Activated CD4-positive, alpha-beta T cell treated with anti-CD3 and anti-CD28 coated beads, Interleukin-2, amount 10 ng/mL, durations not matched to agents 7 days and 5 days (primary cell): ENCODE results near the gene ZNF771. TPM values are rescaled to one million over a fixed set of nuclear protein-coding genes. Genes with fewer than 3 reads are reported as not detected.
"Not testable (repeated sequence)": the region's sequence is repeated elsewhere in the genome, so short reads cannot be mapped to it uniquely, and the experiment has no call there.

Experiments used
- CTCF ChIA-PET: fragments of 350-600 bp; sonication (Branson Sonifier 250); formaldehyde crosslinking; loops from one replicate; lab custom pipeline; 2021; ENCODE audit warnings: antibody characterized with exemption; lab: Charles Lee
- POLR2A ChIA-PET: fragments of 350-600 bp; sonication (Branson Sonifier 250); formaldehyde crosslinking; loops from one replicate; lab custom pipeline; 2021; ENCODE audit warnings: antibody characterized with exemption; lab: Charles Lee
- DNase-seq: peaks from one replicate; pipeline ENCODE4 v3.0.0-alpha.2; 2020
- H3K27ac Mint-ChIP-seq: one replicate; pipeline ENCODE4 v1.8.0; 2021; ENCODE audit warnings: mild to moderate bottlenecking, moderate library complexity, mixed read lengths
- H3K27me3 Mint-ChIP-seq: one replicate; pipeline ENCODE4 v1.8.0; 2021; ENCODE audit warnings: mixed read lengths
- H3K36me3 Mint-ChIP-seq: one replicate; pipeline ENCODE4 v1.8.0; 2021; ENCODE audit warnings: low read depth, mixed read lengths
- H3K4me1 Mint-ChIP-seq: one replicate; pipeline ENCODE4 v1.8.0; 2021; ENCODE audit warnings: mixed read lengths
- H3K4me3 Mint-ChIP-seq: one replicate; pipeline ENCODE4 v1.8.0; 2021; ENCODE audit warnings: mild to moderate bottlenecking, moderate library complexity, mixed read lengths
- H3K9me3 Mint-ChIP-seq: one replicate; pipeline ENCODE4 v1.8.0; 2021; ENCODE audit warnings: mixed read lengths
- total RNA-seq, 2 experiments: library from RNA; stranded (reverse); gene quantifications; one replicate each; pipeline ENCODE4 v1.2.3, GENCODE V29; 2021

ZNF771 gene
- total RNA-seq, 2 experiments from 2014 or later: 3.4 to 3.7 TPM

DNA sequence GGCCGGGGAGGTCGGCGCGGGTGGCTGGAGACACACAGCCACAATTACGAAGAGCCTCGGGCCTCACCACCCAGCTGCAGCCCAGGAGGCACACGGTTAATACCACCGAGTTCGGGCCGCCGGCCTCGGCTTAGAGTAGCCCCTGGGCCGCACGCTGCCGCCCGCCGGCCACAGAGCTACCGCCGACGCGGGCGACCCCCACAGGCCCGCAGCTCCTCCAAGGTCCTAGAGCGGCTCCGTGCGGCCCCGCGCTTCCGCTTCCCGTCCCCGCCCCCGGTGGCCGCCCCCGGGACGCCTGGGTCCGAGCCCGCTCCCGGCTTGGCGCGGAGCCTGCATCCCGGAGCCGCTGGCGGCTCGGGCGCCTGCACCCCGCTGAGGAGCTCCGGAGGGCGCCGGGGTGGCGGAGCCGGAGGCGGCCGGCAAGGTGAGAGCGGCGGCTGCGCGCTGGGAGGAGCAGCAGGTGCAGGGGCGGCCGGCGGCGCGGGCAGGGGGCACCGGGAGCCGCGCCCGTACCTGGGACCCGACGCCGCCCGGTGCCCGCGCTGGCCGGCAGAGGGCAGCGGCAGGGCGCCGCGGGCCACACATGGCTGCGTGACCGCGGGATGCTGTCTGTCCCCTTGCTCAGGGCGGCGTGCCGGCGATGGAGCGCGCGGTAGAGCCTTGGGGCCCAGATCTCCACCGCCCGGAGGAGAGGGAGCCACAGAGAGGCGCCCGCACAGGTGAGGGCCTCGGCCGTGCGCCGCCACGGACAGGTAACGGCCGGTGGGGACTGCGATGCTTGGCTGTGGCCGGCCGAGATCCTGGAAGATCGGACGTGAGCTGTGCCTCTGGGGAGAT, 12.0 kb upstream of the ZNF771 start, which contains the start of gene ZNF48:
ZNF48 (plus strand) TSS at position 266 of the 837 bp plus-strand sequence; CDS start at position 641, 375 bp downstream.
- Mint-ChIP-seq H3K27ac (peak within 1 kb of the TSS; percentile 87), H3K36me3 (peaks cover 22% of the 10 kb centered on the region), H3K27me3 (no peaks in the 10 kb centered on the region), H3K4me1 (peaks cover 38% of the 10 kb centered on the region), H3K4me3 (peak within 1 kb of the TSS; percentile 95), H3K9me3 (no peaks in the 10 kb centered on the region)
- ChIA-PET CTCF (interaction anchor here (0.6 to 2.6 kb wide), 13 partner anchors 9 to 299 kb away, joined by 3 to 24 read pairs (median 4); partner anchors contain the start of genes DCTPP1, MYL11, SEPTIN1 and TBC1D10B), POLR2A (interaction anchor here (0.7 to 1.5 kb wide), 2 partner anchors 13 to 40 kb away, joined by 3 to 9 read pairs; partner anchors contain the start of genes CD2BP2 and SEPTIN1)
- DNase-seq: peak; percentile 38

DNA sequence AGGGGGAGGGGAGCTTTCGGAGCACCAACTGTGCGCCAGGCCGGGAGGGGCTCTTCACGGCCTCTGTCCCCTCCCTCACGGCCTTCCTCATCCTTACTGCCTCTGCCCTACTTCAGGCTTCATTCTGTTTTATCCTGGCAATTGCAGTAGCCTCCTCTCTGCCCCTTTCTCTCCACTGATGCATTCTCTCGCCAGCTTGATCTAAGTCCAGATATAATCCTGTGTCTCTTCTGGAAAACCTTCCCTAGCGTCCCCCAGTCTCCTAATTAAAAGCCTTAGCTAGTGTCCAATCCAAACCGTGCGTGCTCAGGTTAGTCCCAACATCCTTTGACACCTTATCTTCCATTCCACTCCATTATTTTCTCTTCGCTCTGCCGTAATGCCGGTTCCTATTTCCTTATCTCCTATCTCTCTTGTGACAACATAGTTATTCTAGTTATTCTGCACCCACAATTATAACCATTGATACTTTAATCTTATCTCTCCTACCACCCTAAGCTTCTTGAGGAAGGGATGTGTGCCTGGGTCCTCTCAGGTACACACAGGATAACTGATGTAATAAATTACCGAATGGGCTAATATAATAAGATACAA, 11.3 kb upstream of the ZNF771 start:
- H3K27ac Mint-ChIP-seq: peak overlapping the region; percentile 87
- CTCF ChIA-PET: interaction anchor here (0.6 to 2.6 kb wide), 12 partner anchors 9 to 298 kb away, joined by 3 to 24 read pairs (median 4); partner anchors contain the start of genes DCTPP1, MYL11, SEPTIN1 and TBC1D10B
- DNase-seq: no peak
- H3K9me3 Mint-ChIP-seq: no peaks in the 10 kb centered on the region
- POLR2A ChIA-PET: interaction anchor here (1.5 kb wide), 1 partner anchor 14 kb away, joined by 9 read pairs; the partner anchor contains the start of gene SEPTIN1
- peak overlapping the region; percentile 95 for H3K4me3 Mint-ChIP-seq
- H3K36me3 Mint-ChIP-seq: peaks cover 22% of the 10 kb centered on the region
- no peaks in the 10 kb centered on the region for H3K27me3 Mint-ChIP-seq
- peaks cover 44% of the 10 kb centered on the region for H3K4me1 Mint-ChIP-seq

DNA sequence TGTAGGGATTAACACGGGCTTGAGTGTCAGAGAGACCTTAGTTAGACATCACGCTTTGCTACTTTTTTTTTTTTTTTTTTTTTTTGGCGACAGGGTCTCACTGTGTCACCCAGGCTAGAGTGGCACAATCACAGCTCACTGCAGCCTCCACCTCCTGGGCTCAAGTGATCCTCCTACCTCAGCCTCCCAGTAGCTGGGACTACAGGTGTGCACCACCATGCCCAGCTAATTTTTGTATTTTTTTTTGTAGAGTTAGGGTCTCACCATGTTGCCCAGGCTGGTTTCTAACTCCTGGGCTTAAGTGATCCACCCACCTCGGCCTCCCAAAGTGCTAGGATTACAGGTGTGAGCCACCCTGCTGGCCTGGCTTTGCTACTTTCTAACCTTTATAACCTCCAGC, 10.8 kb upstream of the ZNF771 start:
- H3K27me3 Mint-ChIP-seq, POLR2A ChIA-PET, H3K9me3 Mint-ChIP-seq, DNase-seq: not testable (repeated sequence)
- Mint-ChIP-seq H3K4me1 (peaks cover 50% of the 10 kb centered on the region), H3K27ac (peak overlapping the region; percentile 50), H3K36me3 (peaks cover 22% of the 10 kb centered on the region), H3K4me3 (peak overlapping the region; percentile 95)
- CTCF ChIA-PET: interaction anchor here (0.6 to 2.6 kb wide), 7 partner anchors 12 to 272 kb away, joined by 3 to 24 read pairs (median 5); partner anchors contain the start of genes MYL11, SEPTIN1, TBC1D10B and ZNF771

DNA sequence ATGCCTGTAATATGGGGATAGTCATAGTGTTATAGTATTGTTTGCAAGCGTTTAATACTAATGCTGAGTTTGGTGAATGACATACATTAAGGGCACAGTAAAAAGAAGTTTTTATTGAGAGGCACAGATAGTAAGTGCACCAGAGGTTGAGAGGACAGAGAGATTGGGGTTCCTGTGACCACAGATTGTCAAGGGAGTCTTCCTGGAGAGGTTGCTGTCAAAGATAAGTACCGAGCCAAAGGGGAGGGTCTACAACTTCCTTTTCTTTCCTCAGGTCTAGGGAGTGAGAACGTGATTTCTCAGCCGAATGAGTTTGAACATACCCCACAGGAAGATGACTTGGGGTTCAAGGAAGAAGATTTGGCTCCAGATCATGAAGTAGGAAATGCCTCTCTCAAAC, 10.3 kb upstream of the ZNF771 start:
- H3K4me1 Mint-ChIP-seq: peaks cover 51% of the 10 kb centered on the region
- H3K27me3 Mint-ChIP-seq: no peaks in the 10 kb centered on the region
- DNase-seq: no peak
- peak overlapping the region; percentile 95 for H3K4me3 Mint-ChIP-seq
- CTCF ChIA-PET: interaction anchor here (2.5 to 3.2 kb wide), 2 partner anchors 11 to 14 kb away, joined by 11 to 18 read pairs; partner anchors contain the start of genes SEPTIN1 and ZNF771
- peaks cover 22% of the 10 kb centered on the region for H3K36me3 Mint-ChIP-seq
- no peaks in the 10 kb centered on the region for H3K9me3 Mint-ChIP-seq
- POLR2A ChIA-PET: no interaction called here
- H3K27ac Mint-ChIP-seq: peak overlapping the region; percentile 50

- ChIA-PET CTCF (interaction anchor here (1.1 to 3.2 kb wide), 3 partner anchors 10 to 38 kb away, joined by 3 to 18 read pairs (median 11); partner anchors contain the start of genes SEPTIN1 and ZNF771), POLR2A (no interaction called here)
- Mint-ChIP-seq H3K4me1 (peaks cover 51% of the 10 kb centered on the region), H3K36me3 (peaks cover 22% of the 10 kb centered on the region), H3K27ac (no peak overlapping the region), H3K27me3 (no peaks in the 10 kb centered on the region), H3K9me3 (no peaks in the 10 kb centered on the region), H3K4me3 (no peak overlapping the region)
- no peak for DNase-seq
Observed at GRCh38 chr16:30397776-30398660, 9.4 kb upstream of the ZNF771 start.

GRCh38 chr16:30398661-30399434, 8.6 kb upstream of the ZNF771 start:
- Mint-ChIP-seq H3K9me3 (no peaks in the 10 kb centered on the region), H3K27me3 (peaks cover 1% of the 10 kb centered on the region)
- CTCF ChIA-PET: interaction anchor here (1.6 to 3.2 kb wide), 4 partner anchors 9 to 28 kb away, joined by 5 to 18 read pairs (median 8); partner anchors contain the start of genes SEPTIN1, TBC1D10B and ZNF771

DNA sequence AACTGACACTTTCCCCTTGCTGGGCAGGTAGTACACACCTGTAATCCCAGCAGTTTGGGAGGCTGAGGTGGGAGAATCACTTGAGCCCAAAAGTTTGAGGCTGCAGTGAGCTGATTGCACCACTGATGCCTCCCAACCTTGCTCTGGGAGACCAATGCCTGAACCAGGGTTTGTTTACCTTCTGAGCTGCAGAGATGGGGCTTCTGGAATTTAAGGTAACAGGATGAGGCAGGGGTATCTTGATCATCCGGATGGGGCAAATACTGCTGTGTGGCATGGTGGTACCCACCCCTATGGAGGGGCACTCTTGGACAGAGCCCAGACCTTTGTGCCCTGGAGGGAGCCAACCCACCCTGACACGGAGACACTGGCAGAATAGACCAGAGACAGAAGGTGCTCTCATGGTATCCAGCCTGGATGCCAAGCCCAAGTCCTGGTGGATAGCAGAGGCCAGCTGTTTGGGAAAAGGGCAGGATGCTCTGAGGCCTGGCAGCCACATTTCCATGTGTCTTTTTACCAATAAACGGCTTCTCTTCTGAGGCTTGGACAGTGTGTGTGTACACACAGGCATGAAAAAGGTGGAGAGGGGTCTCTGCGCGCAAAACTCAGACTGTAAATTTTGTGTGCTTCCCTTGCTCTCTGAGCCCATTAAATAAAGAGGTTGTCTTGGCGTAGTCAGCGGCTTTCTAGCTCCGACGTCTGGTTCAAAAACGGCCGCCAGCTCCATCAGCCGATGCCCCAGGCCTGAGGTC, 7.8 kb upstream of the ZNF771 start:
- Mint-ChIP-seq H3K27me3 (peaks cover 6% of the 10 kb centered on the region), H3K27ac (peak overlapping the region; percentile 82), H3K4me1 (peaks cover 45% of the 10 kb centered on the region), H3K9me3 (no peaks in the 10 kb centered on the region), H3K36me3 (peaks cover 22% of the 10 kb centered on the region), H3K4me3 (peak overlapping the region; percentile 78)
- no peak for DNase-seq
- POLR2A ChIA-PET: no interaction called here
- CTCF ChIA-PET: interaction anchor here (0.6 to 3.2 kb wide), 5 partner anchors 8 to 28 kb away, joined by 3 to 18 read pairs (median 6); partner anchors contain the start of genes SEPTIN1, TBC1D10B and ZNF771

More at GRCh38 chr16:30398661-30399434, 8.6 kb upstream of the ZNF771 start:
- DNase-seq: no peak
- Mint-ChIP-seq H3K27ac (peak overlapping the region; percentile 73), H3K4me3 (no peak overlapping the region), H3K4me1 (peaks cover 51% of the 10 kb centered on the region), H3K36me3 (peaks cover 22% of the 10 kb centered on the region)
- POLR2A ChIA-PET: no interaction called here

DNA sequence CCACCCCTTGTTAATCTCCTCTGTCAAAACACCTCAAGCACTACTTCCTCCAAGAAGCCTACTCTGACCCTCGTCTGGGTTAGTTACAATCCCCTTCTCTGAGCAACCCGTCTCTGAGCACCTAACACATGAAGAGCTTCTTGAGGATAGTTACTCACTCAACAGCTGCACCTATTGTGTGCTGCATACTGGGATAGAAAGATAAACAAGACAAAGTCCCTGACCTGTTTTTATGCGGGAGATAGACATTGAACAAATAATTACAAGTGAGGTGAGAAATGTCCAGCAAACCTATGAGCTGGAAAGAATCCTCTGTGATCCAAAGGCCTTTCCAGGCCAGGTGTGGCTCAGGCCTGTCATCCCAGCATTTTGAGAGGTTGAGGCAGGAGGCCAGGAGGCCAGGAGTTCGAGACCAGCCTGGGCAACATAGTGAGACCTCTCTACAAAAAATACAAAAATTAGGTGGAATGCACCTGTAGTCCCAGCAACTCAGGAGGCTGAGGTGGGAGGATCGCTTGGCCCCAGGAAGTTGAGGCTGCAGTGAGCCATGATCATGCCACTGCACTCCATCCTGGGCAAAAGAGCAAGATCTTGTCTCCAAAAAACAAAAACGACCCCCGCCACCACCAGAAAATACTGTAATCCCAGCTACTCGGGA, 5.5 kb upstream of the ZNF771 start:
- H3K4me3 Mint-ChIP-seq: peak overlapping the region; percentile 78
- POLR2A ChIA-PET: interaction anchor here (0.6 kb wide), 1 partner anchor 31 kb away, joined by 3 read pairs; the partner anchor contains the start of gene TBC1D10B
- peaks cover 37% of the 10 kb centered on the region for H3K4me1 Mint-ChIP-seq
- DNase-seq: no peak
- no peak overlapping the region for H3K27ac Mint-ChIP-seq
- peaks cover 15% of the 10 kb centered on the region for H3K36me3 Mint-ChIP-seq
- CTCF ChIA-PET: interaction anchor here (1.2 to 1.8 kb wide), 4 partner anchors 8 to 19 kb away, joined by 3 to 4 read pairs (median 4); partner anchors contain the start of gene SEPTIN1
- H3K9me3 Mint-ChIP-seq: no peaks in the 10 kb centered on the region
- H3K27me3 Mint-ChIP-seq: peaks cover 6% of the 10 kb centered on the region

DNA sequence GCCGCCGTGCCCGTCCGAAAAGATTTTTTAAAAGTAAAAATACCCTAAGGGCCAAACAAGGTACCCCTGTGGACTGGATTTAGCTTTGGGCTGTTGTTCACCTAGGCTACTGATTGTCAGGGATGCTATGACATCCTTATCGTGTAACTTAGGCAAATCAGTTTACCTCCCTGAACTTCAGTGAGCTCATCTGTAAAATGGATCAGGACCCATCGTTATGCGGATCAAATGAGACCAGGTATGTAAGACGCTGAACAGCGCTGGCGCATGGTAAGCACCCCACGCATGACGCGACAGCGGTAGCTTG, 658 bp upstream of the ZNF771 start:
- ChIA-PET POLR2A (interaction anchor here (0.5 to 1.0 kb wide), 2 partner anchors 22 to 72 kb away, joined by 3 to 5 read pairs; no protein-coding TSS in a partner anchor), CTCF (interaction anchor here (1.0 to 4.5 kb wide), 7 partner anchors 8 to 209 kb away, joined by 3 to 47 read pairs (median 7); partner anchors contain the start of genes DCTPP1 and ZNF48)
- H3K27me3 Mint-ChIP-seq: peaks cover 6% of the 10 kb centered on the region
- DNase-seq: no peak
- peak overlapping the region; percentile 94 for H3K27ac Mint-ChIP-seq
- no peaks in the 10 kb centered on the region for H3K9me3 Mint-ChIP-seq
- H3K36me3 Mint-ChIP-seq: no peaks in the 10 kb centered on the region
- H3K4me3 Mint-ChIP-seq: peak overlapping the region; percentile 87
- H3K4me1 Mint-ChIP-seq: peaks cover 27% of the 10 kb centered on the region
